ENCODE data around the gene MRTFB. TPM values are rescaled to one million over a fixed set of nuclear protein-coding genes. Genes with fewer than 3 reads are reported as not detected.

MRTFB gene
- total and polyA plus RNA-seq, 9 donors = 7.2 to 45.6 (median 36.6) TPM

DNA sequence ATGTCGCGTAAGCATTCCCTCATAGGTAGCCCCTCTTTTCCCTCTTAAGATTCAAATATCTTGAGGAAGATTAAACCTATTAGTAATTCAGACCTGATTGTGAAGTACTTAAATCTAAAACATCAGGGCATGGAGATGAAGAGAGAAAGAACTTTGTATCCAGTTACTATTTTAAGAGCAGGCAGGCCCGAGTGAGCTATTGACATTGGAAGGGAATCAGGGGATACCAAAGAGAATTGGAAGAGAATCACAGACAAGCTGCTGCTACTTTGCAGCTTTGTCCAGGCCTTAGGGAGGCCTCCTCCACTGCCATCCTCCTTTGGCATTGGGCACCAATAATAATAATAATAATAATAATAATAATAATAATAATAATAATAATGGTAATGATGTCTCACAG is 170.5 kb downstream of the MRTFB start:
- TF ChIP-seq, protein P1, sequence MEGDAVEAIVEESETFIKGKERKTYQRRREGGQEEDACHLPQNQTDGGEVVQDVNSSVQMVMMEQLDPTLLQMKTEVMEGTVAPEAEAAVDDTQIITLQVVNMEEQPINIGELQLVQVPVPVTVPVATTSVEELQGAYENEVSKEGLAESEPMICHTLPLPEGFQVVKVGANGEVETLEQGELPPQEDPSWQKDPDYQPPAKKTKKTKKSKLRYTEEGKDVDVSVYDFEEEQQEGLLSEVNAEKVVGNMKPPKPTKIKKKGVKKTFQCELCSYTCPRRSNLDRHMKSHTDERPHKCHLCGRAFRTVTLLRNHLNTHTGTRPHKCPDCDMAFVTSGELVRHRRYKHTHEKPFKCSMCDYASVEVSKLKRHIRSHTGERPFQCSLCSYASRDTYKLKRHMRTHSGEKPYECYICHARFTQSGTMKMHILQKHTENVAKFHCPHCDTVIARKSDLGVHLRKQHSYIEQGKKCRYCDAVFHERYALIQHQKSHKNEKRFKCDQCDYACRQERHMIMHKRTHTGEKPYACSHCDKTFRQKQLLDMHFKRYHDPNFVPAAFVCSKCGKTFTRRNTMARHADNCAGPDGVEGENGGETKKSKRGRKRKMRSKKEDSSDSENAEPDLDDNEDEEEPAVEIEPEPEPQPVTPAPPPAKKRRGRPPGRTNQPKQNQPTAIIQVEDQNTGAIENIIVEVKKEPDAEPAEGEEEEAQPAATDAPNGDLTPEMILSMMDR (IDR thresholded peaks at IDR 0.05) = no peak
- TF ChIP-seq EP300 (IDR thresholded peaks at IDR 0.05) = no peak
- no peak for TF ChIP-seq POLR2A (IDR thresholded peaks at IDR 0.05)
- intact Hi-C loops (cut with DNase I) = loop anchor here in 1 of 4 donors (10.0 kb wide), 1 partner anchor 317 kb away; the partner anchor contains the start of gene ERCC4
- Histone ChIP-seq H3K27ac (no peak overlapping the region), H3K9me3 (no peaks in the 10 kb centered on the region), H3K4me3 (no peak overlapping the region), H3K36me3 (no peaks in the 10 kb centered on the region), H3K4me1 (ENCODE audit: insufficient read depth) (peaks cover 1% of the 10 kb centered on the region), H3K27me3 (no peaks in the 10 kb centered on the region)
- no peak for DNase-seq
- WGBS, 3 donors = 68 to 69% (median 68%) methylated on average over 3 of the region's 3 CpGs

DNA sequence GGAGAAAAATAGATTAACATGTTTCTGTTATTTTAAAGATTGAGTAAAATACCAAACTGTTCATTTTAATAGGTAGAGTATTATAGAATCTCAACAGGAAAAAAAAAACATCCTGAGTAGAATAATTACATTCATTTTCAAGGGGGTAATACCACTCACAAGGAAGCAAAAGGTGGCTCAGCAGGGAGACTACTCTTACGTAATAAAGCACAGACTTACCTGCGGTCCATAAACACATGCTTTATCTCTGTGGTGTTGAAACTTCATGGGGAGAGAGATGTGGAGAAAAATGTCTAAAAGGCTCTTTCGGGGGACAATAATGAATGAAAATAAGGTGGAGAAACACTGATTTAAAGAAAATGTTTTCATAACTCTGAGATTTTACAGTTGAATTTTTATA is 171.7 kb downstream of the MRTFB start:
- H3K9me3 ChIP-seq = no peaks in the 10 kb centered on the region
- peaks cover 1% of the 10 kb centered on the region for H3K4me1 ChIP-seq (ENCODE audit: insufficient read depth)
- H3K27me3 ChIP-seq = no peaks in the 10 kb centered on the region
- H3K36me3 ChIP-seq = no peaks in the 10 kb centered on the region
- intact Hi-C loops (cut with DNase I) = loop anchor here in 1 of 4 donors (10.0 kb wide), 1 partner anchor 318 kb away; the partner anchor contains the start of gene ERCC4
- WGBS, 3 donors = 93% methylated on average over 3 of the region's 3 CpGs
- no peak overlapping the region for H3K4me3 ChIP-seq
- TF ChIP-seq EP300 (IDR thresholded peaks at IDR 0.05) (no peak), POLR2A (IDR thresholded peaks at IDR 0.05) (no peak)
- TF ChIP-seq, protein P1 (IDR thresholded peaks at IDR 0.05) = no peak
- no peak for DNase-seq
- H3K27ac ChIP-seq = no peak overlapping the region

DNA sequence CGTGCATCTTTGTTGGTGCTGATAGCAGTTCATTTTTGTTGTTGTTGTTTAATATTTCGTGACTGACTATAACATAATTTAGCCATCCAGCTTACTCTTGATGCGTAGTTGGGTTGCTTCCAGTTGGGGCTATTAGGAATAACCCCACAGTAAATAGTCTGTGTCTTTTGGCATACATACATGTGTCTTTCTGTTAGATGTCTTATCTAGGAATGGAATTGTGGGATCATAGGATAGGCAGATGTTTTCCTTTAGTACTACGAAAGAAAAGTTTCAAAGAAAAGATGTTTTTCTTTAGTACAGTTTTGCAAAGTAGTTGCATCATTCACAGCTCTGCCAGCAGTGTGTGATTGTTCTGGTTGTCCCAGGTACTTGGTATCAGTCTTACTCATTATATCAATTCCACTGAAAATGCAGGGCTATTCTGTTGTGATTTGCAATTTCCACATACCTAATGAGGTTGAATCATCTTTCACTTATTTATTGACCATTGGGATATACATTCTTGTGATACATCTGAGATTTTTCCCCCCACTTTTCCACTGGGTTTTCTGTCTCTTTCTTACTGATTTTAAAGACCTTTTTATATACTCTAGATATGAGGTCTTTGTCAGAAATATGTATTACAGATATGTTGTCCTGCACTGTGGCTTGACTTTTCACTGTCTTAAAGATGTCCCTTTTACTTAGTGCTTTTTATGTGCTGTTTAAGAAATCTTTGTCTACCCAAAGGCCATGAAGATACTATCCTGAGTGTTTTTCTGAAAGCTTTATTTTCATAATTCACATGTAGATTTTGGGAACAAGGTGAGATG is 173.3 kb downstream of the MRTFB start:
- TF ChIP-seq EP300 (IDR thresholded peaks at IDR 0.05) (no peak), POLR2A (IDR thresholded peaks at IDR 0.05) (no peak)
- TF ChIP-seq, protein P1 (IDR thresholded peaks at IDR 0.05) = no peak
- H3K4me3 ChIP-seq = no peak overlapping the region
- no peaks in the 10 kb centered on the region for H3K36me3 ChIP-seq
- no peaks in the 10 kb centered on the region for H3K9me3 ChIP-seq
- H3K27me3 ChIP-seq = no peaks in the 10 kb centered on the region
- intact Hi-C loops (cut with DNase I) = loop anchor here in 2 of 4 donors (5.0 to 10.0 kb wide), 3 partner anchors 283 to 358 kb away; partner anchors contain the start of gene ERCC4 (in 1 of the 2)
- peaks cover 1% of the 10 kb centered on the region for H3K4me1 ChIP-seq (ENCODE audit: insufficient read depth)
- no peak for DNase-seq
- H3K27ac ChIP-seq = no peak overlapping the region
- 79 to 90% (median 83%) methylated on average over 4 of the region's 4 CpGs for WGBS, 3 donors

DNA sequence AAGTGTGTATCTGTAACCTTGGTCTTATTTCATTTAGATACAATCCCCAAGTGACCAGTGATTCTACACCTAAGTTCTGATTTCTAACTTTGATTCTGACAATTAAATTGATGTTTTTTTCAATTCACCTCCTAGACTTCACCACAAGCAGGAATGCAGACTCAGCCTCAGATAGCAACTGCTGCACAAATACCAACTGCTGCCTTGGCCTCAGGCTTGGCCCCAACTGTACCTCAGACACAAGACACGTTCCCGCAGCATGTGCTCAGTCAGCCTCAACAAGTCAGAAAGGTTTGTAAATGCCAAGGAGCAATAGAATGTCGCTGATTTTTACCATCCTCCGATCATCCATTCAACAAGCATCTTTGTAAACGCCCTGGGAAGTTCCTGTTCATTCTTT is 177.7 kb downstream of the MRTFB start:
- TF ChIP-seq, protein P1 (IDR thresholded peaks at IDR 0.05) = no peak
- TF ChIP-seq EP300 (IDR thresholded peaks at IDR 0.05) = no peak
- TF ChIP-seq POLR2A (IDR thresholded peaks at IDR 0.05) = no peak
- no peak for DNase-seq
- intact Hi-C loops (cut with DNase I) = loop anchor here in 2 of 4 donors (2.0 to 10.0 kb wide), 4 partner anchors 279 to 354 kb away; partner anchors contain the start of gene ERCC4 (in 1 of the 2)
- Histone ChIP-seq H3K4me1 (ENCODE audit: insufficient read depth) (no peaks in the 10 kb centered on the region), H3K36me3 (no peaks in the 10 kb centered on the region), H3K9me3 (no peaks in the 10 kb centered on the region), H3K27ac (no peak overlapping the region), H3K27me3 (no peaks in the 10 kb centered on the region), H3K4me3 (no peak overlapping the region)
- 72 to 85% (median 80%) methylated on average over 5 of the region's 5 CpGs for WGBS, 3 donors
